22Rv1 (cell line): Measurements from ENCODE around the gene SLX4IP.

ENCODE experiments used
- H3K27ac ChIP-seq: fragments of 450-650 bp; 2 replicates; pipeline ENCODE4 v1.5.1; 2017
- ZFX ChIP-seq: fragments of 450-650 bp; IDR thresholded peaks from 2 replicates; pipeline ENCODE4 v1.6.1; 2017; ENCODE audit warnings: antibody characterized with exemption, borderline replicate concordance
- TF ChIP-seq, protein P1 (sequence below): fragments of 450-650 bp; IDR thresholded peaks from 2 replicates; pipeline ENCODE4 v1.5.1; 2017; ENCODE audit warnings: mild to moderate bottlenecking

Gene SLX4IP

DNA sequence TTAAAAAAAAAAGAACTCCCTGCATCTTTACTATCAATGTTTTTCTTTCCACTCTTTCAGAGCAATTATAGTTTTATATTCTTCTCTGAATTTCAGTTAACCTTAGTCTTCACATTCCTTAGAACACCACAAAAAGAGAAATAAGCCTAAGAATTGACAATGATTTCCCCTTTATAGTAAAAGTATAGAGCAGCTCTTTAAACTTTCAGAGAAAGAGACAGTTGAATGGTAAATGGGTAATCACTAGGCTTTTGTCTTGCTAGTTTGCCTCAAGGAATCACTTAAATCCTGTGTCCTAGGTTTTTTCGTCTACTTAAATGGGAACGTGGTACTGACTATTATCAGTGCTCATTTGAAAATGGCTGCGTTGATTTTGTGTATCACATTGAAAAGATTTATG lies 31.8 kb downstream of the SLX4IP start:
- TF ChIP-seq, protein P1, sequence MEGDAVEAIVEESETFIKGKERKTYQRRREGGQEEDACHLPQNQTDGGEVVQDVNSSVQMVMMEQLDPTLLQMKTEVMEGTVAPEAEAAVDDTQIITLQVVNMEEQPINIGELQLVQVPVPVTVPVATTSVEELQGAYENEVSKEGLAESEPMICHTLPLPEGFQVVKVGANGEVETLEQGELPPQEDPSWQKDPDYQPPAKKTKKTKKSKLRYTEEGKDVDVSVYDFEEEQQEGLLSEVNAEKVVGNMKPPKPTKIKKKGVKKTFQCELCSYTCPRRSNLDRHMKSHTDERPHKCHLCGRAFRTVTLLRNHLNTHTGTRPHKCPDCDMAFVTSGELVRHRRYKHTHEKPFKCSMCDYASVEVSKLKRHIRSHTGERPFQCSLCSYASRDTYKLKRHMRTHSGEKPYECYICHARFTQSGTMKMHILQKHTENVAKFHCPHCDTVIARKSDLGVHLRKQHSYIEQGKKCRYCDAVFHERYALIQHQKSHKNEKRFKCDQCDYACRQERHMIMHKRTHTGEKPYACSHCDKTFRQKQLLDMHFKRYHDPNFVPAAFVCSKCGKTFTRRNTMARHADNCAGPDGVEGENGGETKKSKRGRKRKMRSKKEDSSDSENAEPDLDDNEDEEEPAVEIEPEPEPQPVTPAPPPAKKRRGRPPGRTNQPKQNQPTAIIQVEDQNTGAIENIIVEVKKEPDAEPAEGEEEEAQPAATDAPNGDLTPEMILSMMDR: no peak
- TF ChIP-seq ZFX: no peak
- H3K27ac ChIP-seq: no peak overlapping the region

DNA sequence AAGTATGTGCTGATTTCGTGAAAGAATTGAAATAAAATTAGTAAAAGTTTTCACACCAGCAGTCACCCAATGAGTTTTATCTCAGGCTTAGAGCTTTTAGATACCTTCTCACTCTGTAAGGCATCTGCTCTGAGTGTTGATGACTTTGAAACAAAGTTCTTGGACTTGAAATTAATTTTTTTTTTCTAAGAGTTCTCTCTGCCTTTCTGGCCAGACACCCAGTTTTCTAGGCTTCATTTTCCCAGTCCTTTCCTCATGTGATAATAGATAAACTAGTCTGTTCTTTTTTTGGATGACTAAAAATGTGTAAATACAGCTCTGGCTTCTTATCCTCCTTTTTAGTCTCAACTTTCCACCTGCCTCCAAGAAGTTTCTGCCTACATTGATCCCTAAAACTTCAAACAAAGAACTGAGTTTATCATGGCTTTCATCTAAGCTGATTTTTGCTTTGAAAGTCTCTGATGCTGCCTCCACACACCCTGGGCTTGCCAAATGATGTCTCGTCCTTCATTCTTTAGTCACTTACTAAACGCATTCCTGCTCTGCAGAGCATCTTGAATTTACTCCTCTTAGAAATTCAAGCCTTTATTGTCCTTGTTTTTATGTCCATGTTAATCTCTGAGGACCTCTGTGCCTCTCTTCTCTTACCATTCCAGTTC lies 32.7 kb downstream of the SLX4IP start:
- no peak overlapping the region for H3K27ac ChIP-seq
- TF ChIP-seq, protein P1: no peak
- no peak for TF ChIP-seq ZFX

DNA sequence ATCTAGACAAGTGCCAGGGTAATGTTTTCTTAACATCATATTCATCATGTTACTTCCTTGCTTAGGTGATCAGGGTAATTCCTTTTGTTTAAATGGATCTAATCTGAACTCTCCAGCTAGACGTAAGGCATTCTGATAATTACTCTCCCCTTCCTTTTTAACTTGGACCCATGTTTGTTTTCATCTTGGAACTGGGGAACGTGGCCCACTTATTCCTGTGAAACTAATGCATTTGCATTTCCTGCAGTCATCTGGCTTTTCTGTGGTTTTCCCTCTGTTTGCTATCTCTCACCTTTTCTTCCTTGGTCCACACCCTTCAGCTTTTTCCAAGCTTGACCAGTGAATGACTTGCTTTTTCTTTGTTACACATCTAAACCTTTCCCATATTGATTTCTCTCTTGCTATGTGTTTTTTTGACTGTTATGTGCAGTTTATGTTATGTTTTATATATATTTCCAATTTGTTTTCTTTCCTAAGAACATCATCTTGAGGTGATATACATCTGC lies 33.3 kb downstream of the SLX4IP start:
- H3K27ac ChIP-seq: no peak overlapping the region
- TF ChIP-seq ZFX: no peak
- TF ChIP-seq, protein P1: no peak

DNA sequence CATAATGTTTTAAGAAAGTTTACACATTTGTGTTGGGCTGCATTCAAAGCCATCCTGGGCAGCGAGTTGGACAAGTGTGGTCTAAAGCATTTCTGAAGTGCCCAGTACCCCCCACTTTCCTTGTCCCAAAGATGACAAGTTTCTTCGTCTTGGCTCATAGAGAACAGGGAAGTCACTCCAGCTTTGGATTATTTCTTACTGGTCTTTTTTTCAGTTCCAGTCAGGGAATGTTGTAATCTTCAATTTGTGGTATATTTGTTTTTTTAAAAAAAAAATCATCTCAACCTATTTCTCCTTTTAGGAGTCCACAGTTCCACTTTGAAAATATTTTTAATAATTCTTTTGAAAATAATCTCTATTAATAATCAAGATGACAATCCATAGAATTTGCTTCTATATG lies 34.0 kb downstream of the SLX4IP start:
- no peak for TF ChIP-seq ZFX
- TF ChIP-seq, protein P1: no peak
- no peak overlapping the region for H3K27ac ChIP-seq

DNA sequence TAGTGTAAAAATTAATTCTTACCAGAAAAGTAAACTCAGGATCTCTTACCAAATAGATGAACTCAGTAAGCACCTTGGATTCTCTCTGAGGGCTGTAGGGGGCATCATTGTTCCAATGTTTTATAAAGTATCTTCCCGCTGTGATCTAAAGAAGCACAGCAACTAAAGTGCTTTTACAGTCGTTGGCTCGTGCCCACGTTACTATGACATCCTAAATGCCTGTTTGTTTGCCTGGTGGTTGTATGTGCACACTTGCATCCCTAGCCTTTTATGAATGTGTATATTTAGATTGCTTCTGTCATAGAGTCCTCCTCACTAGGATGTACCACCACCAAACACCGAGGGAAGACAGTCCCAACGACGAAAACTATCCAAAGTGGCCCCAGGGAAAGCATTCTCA lies 34.5 kb downstream of the SLX4IP start:
- TF ChIP-seq, protein P1: peak; percentile 68
- TF ChIP-seq ZFX: no peak
- no peak overlapping the region for H3K27ac ChIP-seq

DNA sequence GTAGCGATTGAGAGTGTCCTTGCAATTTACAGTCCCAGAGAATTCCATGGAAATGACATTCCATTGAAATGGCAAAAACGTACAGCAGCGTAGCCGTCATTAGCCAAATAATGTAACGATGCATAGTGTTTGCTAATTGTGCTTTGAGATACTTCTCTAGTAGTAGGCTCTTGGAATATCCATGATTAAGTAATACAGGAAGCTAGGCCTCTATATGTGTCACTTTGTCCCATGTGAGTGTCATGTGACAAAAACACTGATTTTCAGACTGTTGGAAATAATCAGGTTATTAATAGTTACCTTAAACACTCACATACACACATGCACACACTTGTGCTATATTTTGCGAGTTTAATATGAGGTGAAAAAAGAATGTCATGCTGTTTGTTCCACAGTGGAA lies 35.2 kb downstream of the SLX4IP start:
- H3K27ac ChIP-seq: no peak overlapping the region
- TF ChIP-seq, protein P1: no peak
- TF ChIP-seq ZFX: no peak

DNA sequence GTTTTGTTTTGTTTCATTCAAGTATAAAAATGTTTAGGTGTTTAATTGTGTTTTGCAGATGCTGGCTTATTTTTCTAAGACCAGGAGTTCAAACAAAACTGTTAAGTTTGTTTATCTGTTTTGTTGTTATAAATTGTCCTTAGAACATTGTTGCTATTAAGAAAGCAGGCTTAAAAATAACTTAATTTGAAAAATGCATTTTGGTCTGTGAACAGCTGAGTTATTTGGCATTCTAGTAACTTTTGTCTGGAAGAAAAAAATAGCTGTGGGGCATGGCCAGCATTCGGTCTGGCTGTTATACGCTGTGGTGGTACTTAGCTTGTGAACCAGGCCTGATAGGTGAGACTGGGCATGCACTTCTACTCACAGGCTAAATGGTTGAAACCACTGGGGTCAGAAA lies 37.8 kb downstream of the SLX4IP start:
- no peak overlapping the region for H3K27ac ChIP-seq
- TF ChIP-seq, protein P1: no peak
- TF ChIP-seq ZFX: no peak
